ENCODE measurements around the gene CH25H.

GRCh38 chr10:89245802-89246201, 38.7 kb upstream of the CH25H start:
- no peak for TF ChIP-seq CTCF (conservative IDR thresholded peaks at IDR 0.05)
- TF ChIP-seq EZH2 (IDR thresholded peaks at IDR 0.05; ENCODE audit: low read depth): no peak
